ENCODE measurements around the gene CRPPA.
"Not testable (repeated sequence)": the region's sequence is repeated elsewhere in the genome, so short reads cannot be mapped to it uniquely, and the experiment has no call there.

CRPPA gene

GRCh38 chr7:16421333-16422102, at the start of gene CRPPA:
Gene CRPPA (minus strand): TSS chr7:16421538. CDS start chr7:16421322, 216 bp downstream.
- DNase-seq, result peak; percentile 59

GRCh38 chr7:16465469-16466361, 44.4 kb upstream of the CRPPA start, which contains the start of gene SOSTDC1:
Gene SOSTDC1 (minus strand): TSS chr7:16465738. CDS start chr7:16465668, 70 bp downstream.
- no peak for DNase-seq

GRCh38 chr7:16463949-16464715, 42.8 kb upstream of the CRPPA start:
- no peak for DNase-seq

- DNase-seq, result no peak
Measured at GRCh38 chr7:16463520-16463919, 42.2 kb upstream of the CRPPA start.

- no peak for DNase-seq
Measured at GRCh38 chr7:16462431-16462889, 41.1 kb upstream of the CRPPA start.

GRCh38 chr7:16460789-16461493, 39.6 kb upstream of the CRPPA start:
- no peak for DNase-seq

GRCh38 chr7:16456303-16456702, 35.0 kb upstream of the CRPPA start:
- not testable (repeated sequence) for DNase-seq

- DNase-seq, result no peak
Measured at GRCh38 chr7:16455591-16455990, 34.3 kb upstream of the CRPPA start.

- no peak for DNase-seq
Measured at GRCh38 chr7:16450366-16450765, 29.0 kb upstream of the CRPPA start.

- no peak for DNase-seq
Measured at GRCh38 chr7:16447876-16448275, 26.5 kb upstream of the CRPPA start.

- no peak for DNase-seq
Measured at GRCh38 chr7:16446508-16446907, 25.2 kb upstream of the CRPPA start.

GRCh38 chr7:16443871-16444270, 22.5 kb upstream of the CRPPA start:
- DNase-seq, result not testable (repeated sequence)

- no peak for DNase-seq
Measured at GRCh38 chr7:16438988-16439387, 17.6 kb upstream of the CRPPA start.

- no peak for DNase-seq
Measured at GRCh38 chr7:16436306-16436705, 15.0 kb upstream of the CRPPA start.

- no peak for DNase-seq
Measured at GRCh38 chr7:16433568-16434122, 12.3 kb upstream of the CRPPA start.

GRCh38 chr7:16432425-16432731, 11.0 kb upstream of the CRPPA start:
- no peak for DNase-seq

GRCh38 chr7:16431646-16432424, 10.5 kb upstream of the CRPPA start:
- DNase-seq, result no peak

- DNase-seq, result no peak
Measured at GRCh38 chr7:16430133-16430532, 8.8 kb upstream of the CRPPA start.

- no peak for DNase-seq
Measured at GRCh38 chr7:16428672-16429071, 7.3 kb upstream of the CRPPA start.

- no peak for DNase-seq
Measured at GRCh38 chr7:16428182-16428581, 6.8 kb upstream of the CRPPA start.

- no peak for DNase-seq
Measured at GRCh38 chr7:16423761-16424160, 2.4 kb upstream of the CRPPA start.
